ENCODE results near the gene PSKH1.

DNA sequence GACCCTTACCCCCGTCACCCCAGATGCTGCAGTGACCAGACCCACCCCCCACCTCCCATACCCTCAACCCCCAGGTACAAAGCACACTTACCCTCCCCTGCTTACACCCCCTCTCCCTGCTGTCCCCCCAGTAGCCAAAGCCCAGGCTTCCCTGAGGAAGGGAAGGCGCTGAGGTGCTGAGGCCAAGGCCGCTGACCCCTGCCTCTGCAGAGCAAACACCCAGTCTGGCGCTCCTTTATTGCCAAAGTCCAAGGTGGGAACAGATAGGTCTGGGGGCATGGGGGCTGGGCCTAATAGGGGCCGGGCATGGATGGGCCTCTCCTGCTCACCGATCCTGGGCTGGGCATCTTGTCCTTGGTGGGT lies 50.2 kb downstream of the PSKH1 start:
- TF ChIP-seq, protein P1, sequence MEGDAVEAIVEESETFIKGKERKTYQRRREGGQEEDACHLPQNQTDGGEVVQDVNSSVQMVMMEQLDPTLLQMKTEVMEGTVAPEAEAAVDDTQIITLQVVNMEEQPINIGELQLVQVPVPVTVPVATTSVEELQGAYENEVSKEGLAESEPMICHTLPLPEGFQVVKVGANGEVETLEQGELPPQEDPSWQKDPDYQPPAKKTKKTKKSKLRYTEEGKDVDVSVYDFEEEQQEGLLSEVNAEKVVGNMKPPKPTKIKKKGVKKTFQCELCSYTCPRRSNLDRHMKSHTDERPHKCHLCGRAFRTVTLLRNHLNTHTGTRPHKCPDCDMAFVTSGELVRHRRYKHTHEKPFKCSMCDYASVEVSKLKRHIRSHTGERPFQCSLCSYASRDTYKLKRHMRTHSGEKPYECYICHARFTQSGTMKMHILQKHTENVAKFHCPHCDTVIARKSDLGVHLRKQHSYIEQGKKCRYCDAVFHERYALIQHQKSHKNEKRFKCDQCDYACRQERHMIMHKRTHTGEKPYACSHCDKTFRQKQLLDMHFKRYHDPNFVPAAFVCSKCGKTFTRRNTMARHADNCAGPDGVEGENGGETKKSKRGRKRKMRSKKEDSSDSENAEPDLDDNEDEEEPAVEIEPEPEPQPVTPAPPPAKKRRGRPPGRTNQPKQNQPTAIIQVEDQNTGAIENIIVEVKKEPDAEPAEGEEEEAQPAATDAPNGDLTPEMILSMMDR (IDR thresholded peaks at IDR 0.05), result no peak
- no peak for TF ChIP-seq EHMT2 (IDR thresholded peaks at IDR 0.05; ENCODE audit: low read depth)
